ENCODE results near the gene DPEP1. TPM values are rescaled to one million over a fixed set of nuclear protein-coding genes. Genes with fewer than 3 reads are reported as not detected.

DPEP1 gene
- total and polyA plus RNA-seq, 2 donors (not counting 1 experiment from before 2014, with no cell fraction given): not detected

- H3K27me3 ChIP-seq (replicated peaks in 1 of 4; ENCODE audit: control extremely low read depth in 1 of 4, control insufficient read depth in 3 of 4, insufficient read depth in 4 of 4, low read length in 3 of 4): peaks cover 0 to under 1% (median 0%) of the 10 kb centered on the region in 4 experiments
- Mint-ChIP-seq H3K27ac (no peak overlapping the region), H3K9me3 (ENCODE audit: insufficient read depth) (no peaks in the 10 kb centered on the region), H3K4me3 (no peak overlapping the region), H3K4me1 (peaks cover under 1% of the 10 kb centered on the region), H3K27me3 (peaks cover 12% of the 10 kb centered on the region)
- ChIA-PET POLR2A (no interaction called here), CTCF (no interaction called here)
- H4K20me1 ChIP-seq (ENCODE audit: control insufficient read depth, insufficient read depth, low read length, poor library complexity, severe bottlenecking): no peaks in the 10 kb centered on the region
- TF ChIP-seq CTCF (IDR thresholded peaks at IDR 0.05): no peak
- TF ChIP-seq EZH2 (IDR thresholded peaks at IDR 0.05; ENCODE audit: borderline replicate concordance, insufficient read depth, low read depth, low read length, poor library complexity, severe bottlenecking): no peak
- no peaks in the 10 kb centered on the region for H3K79me2 ChIP-seq (ENCODE audit: control insufficient read depth, insufficient read depth, low read length)
- no peak overlapping the region for H3K4me2 ChIP-seq (replicated peaks; ENCODE audit: low read depth, low read length, poor library complexity, severe bottlenecking)
- no peak for ATAC-seq (ENCODE audit: low read depth)
- H2AFZ ChIP-seq (ENCODE audit: insufficient read depth, low read depth, low read length, poor library complexity, severe bottlenecking): no peak overlapping the region
- H3K27ac ChIP-seq (ENCODE audit: low read length in 2 of 2): no peak overlapping the region
- WGBS (ENCODE audit: insufficient coverage): 84% methylated on average over 31 of the region's 32 CpGs
- no peaks in the 10 kb centered on the region for H3K9me3 ChIP-seq (ENCODE audit: control extremely low read depth in 1 of 3, control insufficient read depth in 2 of 3, insufficient read depth in 1 of 3, low read length in 2 of 3)
- no peak for DNase-seq
- H3K9ac ChIP-seq (ENCODE audit: low read length): no peak overlapping the region
- no peaks in the 10 kb centered on the region for H3K4me1 ChIP-seq (ENCODE audit: control insufficient read depth in 2 of 2, insufficient read depth in 2 of 2, low read length in 2 of 2)
- H3K4me3 ChIP-seq (ENCODE audit: control extremely low read depth in 1 of 5, extremely low read depth in 1 of 5, insufficient read depth in 1 of 5, low read depth in 2 of 5, low read length in 4 of 5): no peak overlapping the region
- H3K36me3 ChIP-seq (replicated peaks in 1 of 2; ENCODE audit: control extremely low read depth in 1 of 2, control insufficient read depth in 1 of 2, extremely low read depth in 1 of 2, insufficient read depth in 2 of 2, low read length in 1 of 2): no peaks in the 10 kb centered on the region
- intact Hi-C loops (cut with micrococcal nuclease): no loop called here
Observed at GRCh38 chr16:89607937-89608740, 5.3 kb upstream of the DPEP1 start.

- no peaks in the 10 kb centered on the region for H3K9me3 Mint-ChIP-seq (ENCODE audit: insufficient read depth)
- WGBS (ENCODE audit: insufficient coverage): no CpG with 5 or more reads among the region's 1 CpG
- ATAC-seq (ENCODE audit: low read depth): no peak
Observed at GRCh38 chr16:89610108-89610453, 3.4 kb upstream of the DPEP1 start.

More at GRCh38 chr16:89610108-89610453, 3.4 kb upstream of the DPEP1 start:
- intact Hi-C loops (cut with micrococcal nuclease): no loop called here
- ChIA-PET POLR2A (interaction anchor here (0.6 kb wide), 1 partner anchor 13 kb away, joined by 3 read pairs; no protein-coding TSS in a partner anchor), CTCF (no interaction called here)
- Histone ChIP-seq H3K4me1 (ENCODE audit: control insufficient read depth in 2 of 2, insufficient read depth in 2 of 2, low read length in 2 of 2) (no peaks in the 10 kb centered on the region), H3K4me2 (replicated peaks; ENCODE audit: low read depth, low read length, poor library complexity, severe bottlenecking) (no peak overlapping the region), H3K4me3 (ENCODE audit: control extremely low read depth in 1 of 5, extremely low read depth in 1 of 5, insufficient read depth in 1 of 5, low read depth in 2 of 5, low read length in 4 of 5) (no peak overlapping the region), H3K9ac (ENCODE audit: low read length) (no peak overlapping the region), H4K20me1 (ENCODE audit: control insufficient read depth, insufficient read depth, low read length, poor library complexity, severe bottlenecking) (no peaks in the 10 kb centered on the region), H2AFZ (ENCODE audit: insufficient read depth, low read depth, low read length, poor library complexity, severe bottlenecking) (no peak overlapping the region), H3K27me3 (replicated peaks in 1 of 4; ENCODE audit: control extremely low read depth in 1 of 4, control insufficient read depth in 3 of 4, insufficient read depth in 4 of 4, low read length in 3 of 4) (peaks cover 0 to 4% (median 0%) of the 10 kb centered on the region in 4 experiments), H3K27ac (ENCODE audit: low read length in 2 of 2) (no peak overlapping the region), H3K36me3 (replicated peaks in 1 of 2; ENCODE audit: control extremely low read depth in 1 of 2, control insufficient read depth in 1 of 2, extremely low read depth in 1 of 2, insufficient read depth in 2 of 2, low read length in 1 of 2) (no peaks in the 10 kb centered on the region), H3K9me3 (ENCODE audit: control extremely low read depth in 1 of 3, control insufficient read depth in 2 of 3, insufficient read depth in 1 of 3, low read length in 2 of 3) (no peaks in the 10 kb centered on the region), H3K79me2 (ENCODE audit: control insufficient read depth, insufficient read depth, low read length) (no peaks in the 10 kb centered on the region)
- TF ChIP-seq CTCF (IDR thresholded peaks at IDR 0.05): no peak
- TF ChIP-seq EZH2 (IDR thresholded peaks at IDR 0.05; ENCODE audit: borderline replicate concordance, insufficient read depth, low read depth, low read length, poor library complexity, severe bottlenecking): no peak
- Mint-ChIP-seq H3K27ac (no peak overlapping the region), H3K4me1 (no peaks in the 10 kb centered on the region), H3K4me3 (no peak overlapping the region), H3K27me3 (peaks cover 12% of the 10 kb centered on the region)
- DNase-seq: no peak
